Lower leg skin (tissue), 3 donors: ENCODE data around the gene ACSL6.

Source experiments
- CTCF ChIP-seq, 3 donors: fragments of 450-650 bp; IDR thresholded peaks; one replicate each; pipeline ENCODE4 v1.5.1; 2016; ENCODE audit warnings: antibody characterized with exemption in 3 of 3, mild to moderate bottlenecking in 3 of 3, moderate library complexity in 2 of 3
- POLR2A ChIP-seq, 2 donors: fragments of 450-650 bp; IDR thresholded peaks; one replicate each; pipeline ENCODE4 v1.6.1; 2016 to 2017; ENCODE audit warnings: antibody characterized with exemption in 2 of 2, mild to moderate bottlenecking in 1 of 2, moderate library complexity in 1 of 2

- TF ChIP-seq CTCF (IDR thresholded peaks at IDR 0.05) (no peak), POLR2A (IDR thresholded peaks at IDR 0.05) (no peak)
These were observed 49.2 kb upstream of the ACSL6 start, which contains the start of gene IL3 for GRCh38 chr5:132060501-132061161.
